WI38 (cell line): ENCODE results near the gene DNAH14.

Experiments used
- H3K4me3 ChIP-seq: 2 replicates; pipeline ENCODE4 v1.5.1; 2011; ENCODE audit warnings: low read depth, mild to moderate bottlenecking, control low read depth, low read length
- TF ChIP-seq, protein P1 (sequence below): IDR thresholded peaks from 2 replicates; pipeline ENCODE4 v1.5.1; 2012; ENCODE audit warnings: low read depth, mild to moderate bottlenecking, control low read depth, low read length

The DNAH14 gene

GRCh38 chr1:225350872-225351271 is 421.4 kb downstream of the DNAH14 start:
- TF ChIP-seq, protein P1, sequence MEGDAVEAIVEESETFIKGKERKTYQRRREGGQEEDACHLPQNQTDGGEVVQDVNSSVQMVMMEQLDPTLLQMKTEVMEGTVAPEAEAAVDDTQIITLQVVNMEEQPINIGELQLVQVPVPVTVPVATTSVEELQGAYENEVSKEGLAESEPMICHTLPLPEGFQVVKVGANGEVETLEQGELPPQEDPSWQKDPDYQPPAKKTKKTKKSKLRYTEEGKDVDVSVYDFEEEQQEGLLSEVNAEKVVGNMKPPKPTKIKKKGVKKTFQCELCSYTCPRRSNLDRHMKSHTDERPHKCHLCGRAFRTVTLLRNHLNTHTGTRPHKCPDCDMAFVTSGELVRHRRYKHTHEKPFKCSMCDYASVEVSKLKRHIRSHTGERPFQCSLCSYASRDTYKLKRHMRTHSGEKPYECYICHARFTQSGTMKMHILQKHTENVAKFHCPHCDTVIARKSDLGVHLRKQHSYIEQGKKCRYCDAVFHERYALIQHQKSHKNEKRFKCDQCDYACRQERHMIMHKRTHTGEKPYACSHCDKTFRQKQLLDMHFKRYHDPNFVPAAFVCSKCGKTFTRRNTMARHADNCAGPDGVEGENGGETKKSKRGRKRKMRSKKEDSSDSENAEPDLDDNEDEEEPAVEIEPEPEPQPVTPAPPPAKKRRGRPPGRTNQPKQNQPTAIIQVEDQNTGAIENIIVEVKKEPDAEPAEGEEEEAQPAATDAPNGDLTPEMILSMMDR = no peak
- no peak overlapping the region for H3K4me3 ChIP-seq

DNA sequence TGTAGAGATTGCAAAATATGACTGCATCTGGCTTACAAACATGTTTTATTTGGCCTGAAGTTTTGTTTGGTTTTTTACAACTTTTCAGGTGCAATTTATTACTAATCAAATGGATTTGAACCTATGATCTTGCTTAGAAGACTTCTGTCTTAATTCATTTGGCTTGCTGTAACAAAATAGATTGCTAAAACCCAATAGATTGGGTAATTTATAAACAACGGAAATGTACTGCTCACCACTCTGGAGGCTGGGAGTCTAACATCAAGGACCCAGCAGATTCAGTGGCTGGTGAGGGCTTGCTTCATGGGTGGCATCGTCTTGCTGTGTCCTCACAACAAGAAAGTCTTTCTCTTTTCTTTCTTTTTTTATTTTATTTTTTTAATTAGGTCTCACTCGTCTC is 425.4 kb downstream of the DNAH14 start:
- TF ChIP-seq, protein P1 = no peak
- H3K4me3 ChIP-seq = no peak overlapping the region

GRCh38 chr1:225355863-225356262 is 426.4 kb downstream of the DNAH14 start:
- no peak overlapping the region for H3K4me3 ChIP-seq
- TF ChIP-seq, protein P1 = no peak

GRCh38 chr1:225360119-225360518 is 430.6 kb downstream of the DNAH14 start:
- H3K4me3 ChIP-seq = no peak overlapping the region
- TF ChIP-seq, protein P1 = no peak

GRCh38 chr1:225361176-225361575 is 431.7 kb downstream of the DNAH14 start:
- TF ChIP-seq, protein P1 = no peak
- H3K4me3 ChIP-seq = no peak overlapping the region

DNA sequence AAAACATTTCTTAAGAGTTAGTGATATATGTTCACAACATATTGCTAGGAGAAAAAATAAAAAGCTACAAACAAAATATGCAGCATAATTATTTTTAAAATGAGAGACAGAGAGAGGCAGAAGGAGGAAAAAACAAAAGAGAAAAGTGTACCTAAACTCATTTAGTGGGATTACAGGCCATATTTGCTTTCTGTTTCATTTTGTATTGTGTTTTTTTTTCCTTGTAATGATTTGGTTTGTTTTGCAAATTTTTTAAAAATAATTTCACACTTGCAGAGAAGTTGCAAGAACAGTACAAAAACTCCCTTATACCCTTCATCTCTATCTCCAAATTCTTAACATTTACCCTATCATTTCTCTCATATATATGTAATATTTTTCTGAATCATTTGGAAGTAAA is 433.3 kb downstream of the DNAH14 start:
- H3K4me3 ChIP-seq = no peak overlapping the region
- TF ChIP-seq, protein P1 = no peak

GRCh38 chr1:225364439-225364838 is 435.0 kb downstream of the DNAH14 start:
- TF ChIP-seq, protein P1 = no peak
- H3K4me3 ChIP-seq = no peak overlapping the region
